Liver (tissue), 3 donors: ENCODE measurements around the gene KHNYN.

Source experiments
- CTCF ChIP-seq: fragments of 150-350 bp; IDR thresholded peaks from 2 replicates; pipeline ENCODE4 v1.5.1; 2017; ENCODE audit warnings: improper control_type of control experiment, low read depth, low read length; ENCODE audit not compliant: missing input control
- EGR1 ChIP-seq, 2 donors: IDR thresholded peaks; 2 replicates each; pipeline ENCODE4 v1.6.1; 2016 to 2018; ENCODE audit warnings: antibody characterized with exemption in 2 of 2, low read depth in 2 of 2
- GABPA ChIP-seq, 2 donors: IDR thresholded peaks in 1 of 2; conservative IDR thresholded peaks in 1 of 2; 2 replicates each; pipeline ENCODE4 v1.6.1; 2016; ENCODE audit warnings: antibody characterized with exemption in 2 of 2, mild to moderate bottlenecking in 1 of 2, moderate library complexity in 1 of 2
- HNF4G ChIP-seq: IDR thresholded peaks from 2 replicates; pipeline ENCODE4 v1.6.1; 2016; ENCODE audit warnings: antibody characterized with exemption
- JUND ChIP-seq, 2 donors: IDR thresholded peaks; 2 replicates each; pipeline ENCODE4 v1.6.1; 2016; ENCODE audit warnings: antibody characterized with exemption in 2 of 2
- NR2F2 ChIP-seq: IDR thresholded peaks from 2 replicates; pipeline ENCODE4 v1.6.1; 2016; ENCODE audit warnings: antibody characterized with exemption
- RAD21 ChIP-seq, 2 donors: IDR thresholded peaks; 2 replicates each; pipeline ENCODE4 v1.6.1; 2016; ENCODE audit warnings: antibody characterized with exemption in 2 of 2, mild to moderate bottlenecking in 2 of 2
- REST ChIP-seq: IDR thresholded peaks from 2 replicates; pipeline ENCODE4 v1.6.1; 2016; ENCODE audit warnings: antibody characterized with exemption, mild to moderate bottlenecking
- RXRA ChIP-seq, 2 donors: IDR thresholded peaks; 2 replicates each; pipeline ENCODE4 v1.6.1; 2017 to 2018; ENCODE audit warnings: antibody characterized with exemption in 2 of 2, mild to moderate bottlenecking in 1 of 2
- TAF1 ChIP-seq: conservative IDR thresholded peaks from 2 replicates; pipeline ENCODE4 v1.6.1; 2016; ENCODE audit warnings: antibody characterized with exemption, mild to moderate bottlenecking
- YY1 ChIP-seq: IDR thresholded peaks from 2 replicates; pipeline ENCODE4 v1.6.1; 2016; ENCODE audit warnings: antibody characterized with exemption, mild to moderate bottlenecking
- donor health status: healthy.
- donor health status: healthy.

- TF ChIP-seq EGR1 (IDR thresholded peaks at IDR 0.05; ENCODE audit: low read depth in 2 of 2) (no peak), CTCF (no peak), REST (no peak), GABPA (IDR thresholded peaks at IDR 0.05 in 1 of 2, conservative IDR thresholded peaks at IDR 0.05 in 1 of 2) (no peak), TAF1 (no peak), HNF4G (no peak), JUND (IDR thresholded peaks at IDR 0.05) (no peak), RAD21 (IDR thresholded peaks at IDR 0.05) (no peak), RXRA (IDR thresholded peaks at IDR 0.05) (no peak), YY1 (no peak), NR2F2 (no peak)
These were observed 7.5 kb upstream of the KHNYN start for GRCh38 chr14:24422261-24422660.
